HFF-Myc (cell line): ENCODE data around the gene FBLN1.

ENCODE experiments used
- DNase-seq: peaks from one replicate; pipeline ENCODE4 v3.0.0-alpha.2; 2011; ENCODE audit warnings: low read depth; ENCODE audit errors: extremely low read depth
- H3K4me3 ChIP-seq: replicated peaks from 2 replicates; pipeline ENCODE4 v1.5.1; 2011; ENCODE audit warnings: low read depth, mild to moderate bottlenecking, control low read depth, low read length
- CTCF ChIP-seq: IDR thresholded peaks from 2 replicates; pipeline ENCODE4 v1.5.1; 2012; ENCODE audit warnings: mild to moderate bottlenecking, low read depth, low read length, control low read depth; ENCODE audit errors: missing control alignments

FBLN1 gene

GRCh38 chr22:45546333-45547015 lies 43.8 kb downstream of the FBLN1 start:
- no peak for TF ChIP-seq CTCF
- no peak for DNase-seq
- no peak overlapping the region for H3K4me3 ChIP-seq

- TF ChIP-seq CTCF, result no peak
- no peak overlapping the region for H3K4me3 ChIP-seq
- no peak for DNase-seq
Observed at GRCh38 chr22:45547016-45547345, 44.3 kb downstream of the FBLN1 start.

DNA sequence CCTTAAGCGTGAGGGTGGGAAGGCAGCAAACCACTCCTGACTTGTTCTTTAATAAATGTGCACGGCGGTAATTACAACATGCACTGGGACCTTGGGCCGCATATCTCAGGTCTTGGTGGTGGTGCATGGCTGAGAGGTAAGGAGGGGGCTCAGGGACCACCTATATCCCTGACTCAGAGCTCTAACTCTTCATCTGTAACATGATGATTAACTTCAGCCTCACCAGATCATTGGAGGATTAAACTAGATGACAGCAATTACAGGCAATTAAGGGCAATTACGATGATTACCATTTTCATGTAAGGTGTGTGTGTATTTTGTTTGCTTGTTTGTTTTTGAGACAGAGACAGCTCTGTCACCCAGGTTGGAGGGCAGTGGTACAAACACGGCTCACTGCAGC lies 45.0 kb downstream of the FBLN1 start:
- no peak overlapping the region for H3K4me3 ChIP-seq
- DNase-seq, result no peak
- TF ChIP-seq CTCF, result no peak

- H3K4me3 ChIP-seq, result no peak overlapping the region
- no peak for TF ChIP-seq CTCF
- no peak for DNase-seq
Observed at GRCh38 chr22:45548247-45548840, 45.7 kb downstream of the FBLN1 start.

- peak; percentile 71 for TF ChIP-seq CTCF
- DNase-seq, result peak; percentile 78
- no peak overlapping the region for H3K4me3 ChIP-seq
Observed at GRCh38 chr22:45548991-45549761, 46.5 kb downstream of the FBLN1 start.

DNA sequence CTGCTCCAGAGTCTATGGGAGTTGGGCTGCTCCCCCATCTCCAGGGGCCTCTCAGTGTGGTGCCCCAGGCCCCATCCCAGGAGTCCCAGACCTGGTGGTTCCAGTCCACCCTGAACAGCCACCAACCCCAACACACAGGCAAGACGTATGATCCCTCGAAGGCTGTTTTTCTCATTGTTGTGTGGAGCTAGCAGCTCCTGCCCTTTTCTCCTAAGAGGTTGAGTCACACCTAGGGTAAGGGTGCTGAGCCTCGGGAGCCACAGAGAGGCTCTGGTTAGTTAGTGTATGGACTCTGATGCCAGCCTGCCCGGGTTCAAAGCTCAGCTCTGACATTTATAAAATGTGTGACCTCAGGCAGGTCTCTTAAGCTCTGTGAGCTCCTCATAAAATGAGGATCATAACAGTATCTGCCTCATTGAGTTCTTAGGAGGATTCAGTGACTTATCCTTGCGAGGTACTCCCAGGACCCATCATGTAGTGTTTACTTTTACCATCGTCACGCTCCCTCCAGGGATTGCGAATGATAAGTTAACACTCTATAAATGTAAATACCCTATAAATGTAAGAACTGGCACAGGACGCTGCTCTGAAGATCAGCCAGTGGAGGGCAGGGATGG lies 47.2 kb downstream of the FBLN1 start:
- no peak for TF ChIP-seq CTCF
- H3K4me3 ChIP-seq, result no peak overlapping the region
- no peak for DNase-seq
